Activated T-cell treated with anti-CD3 and anti-CD28 coated beads, Interleukin-2, amount 50 U/mL, for 48 hours (primary cell): ENCODE results near the gene FOXJ1.

ENCODE experiments used
- DNase-seq, 2 experiments: peaks; one replicate each; pipeline ENCODE4 v3.0.0-alpha.2; 2020

FOXJ1 gene

GRCh38 chr17:76160896-76161528, 20.0 kb upstream of the FOXJ1 start:
- no peak for DNase-seq

GRCh38 chr17:76159157-76159556, 18.1 kb upstream of the FOXJ1 start:
- no peak for DNase-seq

GRCh38 chr17:76157759-76158158, 16.7 kb upstream of the FOXJ1 start:
- DNase-seq, result no peak

GRCh38 chr17:76156662-76156991, 15.6 kb upstream of the FOXJ1 start:
- no peak for DNase-seq

- no peak for DNase-seq
These were observed 15.1 kb upstream of the FOXJ1 start for GRCh38 chr17:76155988-76156661.

- peak in 1 of 2 experiments; percentile 15 for DNase-seq
These were observed 14.1 kb upstream of the FOXJ1 start for GRCh38 chr17:76154936-76155845.

GRCh38 chr17:76154292-76154691, 13.2 kb upstream of the FOXJ1 start:
- DNase-seq, result no peak

GRCh38 chr17:76153640-76154039, 12.6 kb upstream of the FOXJ1 start:
- DNase-seq, result peak in 1 of 2 experiments; percentile 13

GRCh38 chr17:76153202-76153601, 12.2 kb upstream of the FOXJ1 start:
- peak in 1 of 2 experiments; percentile 6 for DNase-seq

- peak in 1 of 2 experiments; percentile 8 for DNase-seq
These were observed 11.5 kb upstream of the FOXJ1 start for GRCh38 chr17:76152591-76152990.

GRCh38 chr17:76151896-76152454, 10.9 kb upstream of the FOXJ1 start:
- DNase-seq, result peak in 1 of 2 experiments; percentile 16

- peak in 1 of 2 experiments; percentile 10 for DNase-seq
These were observed 9.9 kb upstream of the FOXJ1 start for GRCh38 chr17:76150712-76151622.

GRCh38 chr17:76149214-76149613, 8.2 kb upstream of the FOXJ1 start:
- DNase-seq, result no peak

GRCh38 chr17:76148015-76148326, 6.9 kb upstream of the FOXJ1 start:
- no peak for DNase-seq

GRCh38 chr17:76147211-76148014, 6.4 kb upstream of the FOXJ1 start:
- DNase-seq, result no peak

GRCh38 chr17:76146053-76146851, 5.2 kb upstream of the FOXJ1 start:
- DNase-seq, result peak in 1 of 2 experiments; percentile 59

- DNase-seq, result peak in 1 of 2 experiments; percentile 61
These were observed 4.4 kb upstream of the FOXJ1 start for GRCh38 chr17:76145231-76146052.

- no peak for DNase-seq
These were observed 1.6 kb upstream of the FOXJ1 start for GRCh38 chr17:76142585-76143041.

GRCh38 chr17:76142039-76142584, 1.1 kb upstream of the FOXJ1 start:
- DNase-seq, result no peak
